IMR-90 (cell line): ENCODE measurements around the gene IL3RA. TPM values are rescaled to one million over a fixed set of nuclear protein-coding genes. Genes with fewer than 3 reads are reported as not detected.
"Not testable (repeated sequence)": the region's sequence is repeated elsewhere in the genome, so short reads cannot be mapped to it uniquely, and the experiment has no call there.

Source experiments
- ATAC-seq: fragments of 200-7000 bp; cut with Tn5 transposase; 2 replicates; pipeline ENCODE4 v1.9.1; 2020; ENCODE audit warnings: low read depth, mild to moderate bottlenecking, moderate library complexity
- BruUV-seq: library from RNA; stranded (reverse); fragments of 400-500 nt; replicated peaks from 2 replicates; lab custom pipeline; 2021; lab: Mats Ljungman, UMichigan
- CTCF ChIA-PET: fragments of 300-600 bp; formaldehyde crosslinking; extraction: SDS; loops from one replicate; lab custom pipeline; 2021; ENCODE audit warnings: antibody characterized with exemption; lab: Yijun Ruan, JAX
- POLR2A ChIA-PET: fragments of 300-600 bp; sonication (Branson Sonifier 250); formaldehyde crosslinking; loops from one replicate; lab custom pipeline; 2022; ENCODE audit warnings: antibody characterized with exemption; ENCODE audit not compliant: unreplicated experiment; lab: Charles Lee
- DNase-seq: peaks from one replicate; pipeline ENCODE4 v3.0.0; 2013
- H2AFZ ChIP-seq: replicated peaks from 2 replicates; pipeline ENCODE3; 2013; ENCODE audit warnings: low read length, mild to moderate bottlenecking; ENCODE audit not compliant: poor library complexity
- H2AK5ac ChIP-seq: 2 replicates; pipeline ENCODE4 v1.6.1; 2013; ENCODE audit warnings: low read depth, low read length, inconsistent platforms
- H2AK9ac ChIP-seq: replicated peaks from 2 replicates; pipeline ENCODE3; 2013; ENCODE audit warnings: mild to moderate bottlenecking, low read depth, low read length, moderate library complexity; ENCODE audit not compliant: poor library complexity
- H2BK120ac ChIP-seq: 2 replicates; pipeline ENCODE4 v1.6.1; 2013; ENCODE audit warnings: low read depth, low read length, inconsistent platforms
- H2BK15ac ChIP-seq: 3 replicates; pipeline ENCODE4 v1.6.1; 2013; ENCODE audit warnings: low read depth, low read length, inconsistent platforms
- H2BK20ac ChIP-seq: 2 replicates; pipeline ENCODE4 v1.6.1; 2013; ENCODE audit warnings: low read depth, mild to moderate bottlenecking, inconsistent platforms, low read length, moderate library complexity
- H2BK5ac ChIP-seq: 2 replicates; pipeline ENCODE4 v1.6.1; 2013; ENCODE audit warnings: mild to moderate bottlenecking, low read depth, low read length, inconsistent platforms; ENCODE audit not compliant: poor library complexity, severe bottlenecking
- H3K14ac ChIP-seq: replicated peaks from 2 replicates; pipeline ENCODE4 v1.6.1; 2013; ENCODE audit warnings: low read depth, low read length, inconsistent platforms
- H3K18ac ChIP-seq: 2 replicates; pipeline ENCODE4 v1.6.1; 2013; ENCODE audit warnings: low read depth, low read length, control low read depth
- H3K23ac ChIP-seq: 2 replicates; pipeline ENCODE4 v1.6.1; 2013; ENCODE audit warnings: low read depth, low read length, inconsistent platforms
- H3K27ac ChIP-seq: 2 replicates; pipeline ENCODE4 v1.5.1; 2013; ENCODE audit warnings: mild to moderate bottlenecking, control low read depth, low read length; ENCODE audit not compliant: insufficient read depth
- H3K27me3 ChIP-seq: 2 replicates; pipeline ENCODE4 v1.6.1; 2013; ENCODE audit warnings: low read length; ENCODE audit not compliant: control insufficient read depth, insufficient read depth
- H3K36me3 ChIP-seq: 2 replicates; pipeline ENCODE4 v1.6.1; 2013; ENCODE audit warnings: low read length, mixed read lengths; ENCODE audit not compliant: control insufficient read depth, insufficient read depth
- H3K4ac ChIP-seq: 2 replicates; pipeline ENCODE4 v1.6.1; 2013; ENCODE audit warnings: low read depth, low read length, inconsistent platforms
- H3K4me1 ChIP-seq: 2 replicates; pipeline ENCODE4 v1.6.1; 2013; ENCODE audit warnings: low read length, mixed read lengths; ENCODE audit not compliant: control insufficient read depth, insufficient read depth
- H3K4me2 ChIP-seq: 2 replicates; pipeline ENCODE4 v1.6.1; 2013; ENCODE audit warnings: low read depth, mild to moderate bottlenecking, control low read depth, low read length, moderate library complexity
- H3K4me3 ChIP-seq: 2 replicates; pipeline ENCODE4 v1.5.1; 2013; ENCODE audit warnings: low read depth, mild to moderate bottlenecking, control low read depth, low read length, moderate library complexity; ENCODE audit not compliant: insufficient read depth
- H3K56ac ChIP-seq: 2 replicates; pipeline ENCODE4 v1.6.1; 2013; ENCODE audit warnings: low read length, inconsistent platforms; ENCODE audit not compliant: insufficient read depth; ENCODE audit errors: extremely low read depth
- H3K79me1 ChIP-seq, 2 experiments: 2 replicates each; pipeline ENCODE4 v1.6.1; 2013; ENCODE audit warnings: low read length in 2 of 2, inconsistent platforms in 1 of 2, low read depth in 1 of 2
- H3K9ac ChIP-seq: 2 replicates; pipeline ENCODE4 v1.6.1; 2013; ENCODE audit warnings: low read depth, low read length, control low read depth
- H3K9me1 ChIP-seq: 2 replicates; pipeline ENCODE4 v1.6.1; 2013; ENCODE audit warnings: low read length, inconsistent platforms; ENCODE audit not compliant: insufficient read depth
- H3K9me3 ChIP-seq: 2 replicates; pipeline ENCODE4 v1.6.1; 2013; ENCODE audit warnings: low read length; ENCODE audit not compliant: control insufficient read depth, insufficient read depth
- H4K20me1 ChIP-seq: 2 replicates; pipeline ENCODE4 v1.6.1; 2013; ENCODE audit warnings: low read length, inconsistent platforms; ENCODE audit not compliant: insufficient read depth
- H4K5ac ChIP-seq: 2 replicates; pipeline ENCODE4 v1.6.1; 2013; ENCODE audit warnings: mild to moderate bottlenecking, low read depth, low read length, control low read depth
- H4K8ac ChIP-seq, 2 experiments: 2 replicates each; pipeline ENCODE4 v1.6.1; 2013; ENCODE audit warnings: low read depth in 2 of 2, low read length in 2 of 2, control low read depth in 1 of 2, inconsistent platforms in 1 of 2
- H4K91ac ChIP-seq: 2 replicates; pipeline ENCODE4 v1.6.1; 2013; ENCODE audit warnings: low read depth, low read length, inconsistent platforms; ENCODE audit not compliant: insufficient read depth
- WGBS, 2 experiments: methylation state at CpG; one replicate each; pipeline versions ENCODE4 v1.1.5 to v1.1.7; 2013; ENCODE audit warnings: missing lambda C conversion rate in 2 of 2; ENCODE audit not compliant: insufficient read length in 1 of 2; ENCODE audit errors: extremely low coverage in 2 of 2; 5-methylcytosine and 5-hydroxymethylcytosine counted together
- dilution Hi-C: fragments of 300-500 bp; cut with HindIII; formaldehyde crosslinking; loops from one replicate; pipeline ENCODE4 v1.14.3; 2018; ENCODE audit warnings: low sequenced_read_pairs; ENCODE audit not compliant: unreplicated experiment
- in situ Hi-C: fragments of 300-500 bp; cut with MboI; formaldehyde crosslinking; loops from 3 replicates; pipeline ENCODE4 v1.14.3; 2019; ENCODE audit warnings: low sequenced_read_pairs, inconsistent platforms, mixed read lengths
- intact Hi-C: fragments of 100-400 bp; cut with micrococcal nuclease; formaldehyde crosslinking; loops from 2 replicates; pipeline ENCODE4 v1.10.0; 2022
- polyA plus RNA-seq, 3 experiments: library from polyadenylated mRNA; depleted of rRNA; stranded (reverse); fragments of >200 nt; gene quantifications; 2 replicates each; pipeline ENCODE4 v1.2.3, GENCODE V29; 2012; ENCODE audit warnings: low replicate concordance in 1 of 3
- total RNA-seq: library from RNA; depleted of rRNA; stranded (reverse); fragments of >200 nt; gene quantifications from 2 replicates; pipeline ENCODE4 v1.2.3, GENCODE V29; 2012

Gene IL3RA
- total and polyA plus RNA-seq, 2 of the 4 experiments (the other 2 are of a cell fraction) = not detected

DNA sequence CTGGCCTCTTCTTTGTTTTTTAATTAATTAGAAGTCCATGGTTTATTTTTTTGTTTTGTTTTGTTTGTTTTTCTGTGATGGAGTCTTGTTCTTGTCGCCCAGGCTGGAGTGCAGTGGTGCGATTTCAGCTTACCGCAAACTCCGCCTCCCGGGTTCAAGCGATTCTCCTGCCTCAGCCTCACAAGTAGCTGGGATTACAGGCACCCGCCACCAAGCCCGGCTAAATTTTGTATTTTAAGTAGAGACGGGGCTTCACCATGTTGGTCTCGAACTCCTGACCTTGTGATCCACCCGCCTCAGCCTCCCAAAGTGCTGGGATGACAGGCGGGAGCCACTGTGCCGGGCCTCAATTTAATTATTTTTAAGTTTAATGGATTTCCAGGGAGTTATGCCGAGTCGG is 13.0 kb downstream of the IL3RA start:
- H3K4me3 ChIP-seq, H4K5ac ChIP-seq, H3K9ac ChIP-seq, in situ Hi-C loops, H3K18ac ChIP-seq, CTCF ChIA-PET, H3K9me3 ChIP-seq, H2AK5ac ChIP-seq, H4K20me1 ChIP-seq, dilution Hi-C loops, H4K91ac ChIP-seq, H2AK9ac ChIP-seq, H3K4me1 ChIP-seq, H2BK5ac ChIP-seq, H3K14ac ChIP-seq, H3K79me1 ChIP-seq, H2BK120ac ChIP-seq, H3K56ac ChIP-seq, H2AFZ ChIP-seq, H3K23ac ChIP-seq, H3K27me3 ChIP-seq, ATAC-seq, H3K36me3 ChIP-seq, intact Hi-C loops, H3K9me1 ChIP-seq, H2BK20ac ChIP-seq, BruUV-seq, H2BK15ac ChIP-seq, H3K4me2 ChIP-seq, POLR2A ChIA-PET, H4K8ac ChIP-seq, DNase-seq, H3K27ac ChIP-seq, H3K4ac ChIP-seq: not testable (repeated sequence)
- 94% methylated on average over 3 of the region's 15 CpGs; no CpG with 5 or more reads in 1 of the 2 experiments for WGBS, 2 experiments
